GM12864 (cell line): ENCODE results near the gene TIMM23.
"Not testable (repeated sequence)": the region's sequence is repeated elsewhere in the genome, so short reads cannot be mapped to it uniquely, and the experiment has no call there.

Experiments
- DNase-seq: peaks from one replicate; pipeline ENCODE4 v3.0.0-alpha.2; 2011; ENCODE audit warnings: low read depth
- H3K4me3 ChIP-seq: 2 replicates; pipeline ENCODE4 v1.5.1; 2011; ENCODE audit warnings: mild to moderate bottlenecking, low read depth, low read length, control low read depth
- CTCF ChIP-seq: IDR thresholded peaks from 2 replicates; pipeline ENCODE4 v1.5.1; 2011; ENCODE audit warnings: low read depth, mild to moderate bottlenecking, moderate library complexity, low read length, control low read depth, inconsistent platforms; ENCODE audit errors: missing control alignments

TIMM23 gene

GRCh38 chr10:45983538-45984186 is 11.4 kb downstream of the TIMM23 start:
- H3K4me3 ChIP-seq, DNase-seq: not testable (repeated sequence)
- TF ChIP-seq CTCF = peak; percentile 31

GRCh38 chr10:45984473-45984872 is 12.2 kb downstream of the TIMM23 start:
- DNase-seq, H3K4me3 ChIP-seq: not testable (repeated sequence)

GRCh38 chr10:45985590-45985989 is 13.3 kb downstream of the TIMM23 start:
- not testable (repeated sequence) for H3K4me3 ChIP-seq, DNase-seq

- DNase-seq = no peak
- H3K4me3 ChIP-seq = no peak overlapping the region
- no peak for TF ChIP-seq CTCF
Observed at GRCh38 chr10:45997557-45997956, 25.3 kb downstream of the TIMM23 start.

- TF ChIP-seq CTCF = no peak
- DNase-seq = no peak
- H3K4me3 ChIP-seq = no peak overlapping the region
Observed at GRCh38 chr10:45997994-45998763, 25.9 kb downstream of the TIMM23 start.

- H3K4me3 ChIP-seq, DNase-seq: not testable (repeated sequence)
Observed at GRCh38 chr10:45999955-46000354, 27.7 kb downstream of the TIMM23 start.

GRCh38 chr10:46000538-46000937 is 28.2 kb downstream of the TIMM23 start:
- H3K4me3 ChIP-seq = no peak overlapping the region
- no peak for TF ChIP-seq CTCF
- DNase-seq = no peak

GRCh38 chr10:46001187-46001756 is 29.0 kb downstream of the TIMM23 start:
- TF ChIP-seq CTCF = no peak
- no peak overlapping the region for H3K4me3 ChIP-seq
- DNase-seq = no peak

GRCh38 chr10:46002189-46002687 is 29.9 kb downstream of the TIMM23 start:
- not testable (repeated sequence) for H3K4me3 ChIP-seq, DNase-seq
